ENCODE measurements around the gene ERFE. TPM values are rescaled to one million over a fixed set of nuclear protein-coding genes. Genes with fewer than 3 reads are reported as not detected.

The ERFE gene
- total RNA-seq, 2 donors from 2014 or later, result 1.3 to 1.5 TPM

GRCh38 chr2:238134393-238134785 lies 24.4 kb upstream of the ERFE start:
- no peak overlapping the region for H3K4me3 ChIP-seq
- H3K36me3 ChIP-seq, result no peaks in the 10 kb centered on the region
- no peaks in the 10 kb centered on the region for H3K9me3 ChIP-seq
- peaks cover 10 to 19% of the 10 kb centered on the region in 2 donors for H3K4me1 ChIP-seq (ENCODE audit: control insufficient read depth in 1 of 2, low read depth in 2 of 2)
- no peak for DNase-seq (ENCODE audit: low spot score)
- no peak for ATAC-seq (ENCODE audit: insufficient number of reproducible peaks, low FRiP score, low read depth)
- no peak for TF ChIP-seq CTCF (IDR thresholded peaks at IDR 0.05)
- no peaks in the 10 kb centered on the region for H3K27me3 ChIP-seq (replicated peaks; ENCODE audit: insufficient read depth)
- H3K27ac ChIP-seq, result no peak overlapping the region

GRCh38 chr2:238135601-238136150 lies 23.1 kb upstream of the ERFE start:
- Histone ChIP-seq H3K9me3 (no peaks in the 10 kb centered on the region), H3K4me3 (no peak overlapping the region), H3K27me3 (replicated peaks; ENCODE audit: insufficient read depth) (no peaks in the 10 kb centered on the region), H3K27ac (no peak overlapping the region), H3K4me1 (ENCODE audit: control insufficient read depth in 1 of 2, low read depth in 2 of 2) (peaks cover 10 to 30% of the 10 kb centered on the region in 2 donors), H3K36me3 (no peaks in the 10 kb centered on the region)
- no peak for TF ChIP-seq CTCF (IDR thresholded peaks at IDR 0.05)
- no peak for DNase-seq (ENCODE audit: low spot score)
- ATAC-seq (ENCODE audit: insufficient number of reproducible peaks, low FRiP score, low read depth), result no peak

DNA sequence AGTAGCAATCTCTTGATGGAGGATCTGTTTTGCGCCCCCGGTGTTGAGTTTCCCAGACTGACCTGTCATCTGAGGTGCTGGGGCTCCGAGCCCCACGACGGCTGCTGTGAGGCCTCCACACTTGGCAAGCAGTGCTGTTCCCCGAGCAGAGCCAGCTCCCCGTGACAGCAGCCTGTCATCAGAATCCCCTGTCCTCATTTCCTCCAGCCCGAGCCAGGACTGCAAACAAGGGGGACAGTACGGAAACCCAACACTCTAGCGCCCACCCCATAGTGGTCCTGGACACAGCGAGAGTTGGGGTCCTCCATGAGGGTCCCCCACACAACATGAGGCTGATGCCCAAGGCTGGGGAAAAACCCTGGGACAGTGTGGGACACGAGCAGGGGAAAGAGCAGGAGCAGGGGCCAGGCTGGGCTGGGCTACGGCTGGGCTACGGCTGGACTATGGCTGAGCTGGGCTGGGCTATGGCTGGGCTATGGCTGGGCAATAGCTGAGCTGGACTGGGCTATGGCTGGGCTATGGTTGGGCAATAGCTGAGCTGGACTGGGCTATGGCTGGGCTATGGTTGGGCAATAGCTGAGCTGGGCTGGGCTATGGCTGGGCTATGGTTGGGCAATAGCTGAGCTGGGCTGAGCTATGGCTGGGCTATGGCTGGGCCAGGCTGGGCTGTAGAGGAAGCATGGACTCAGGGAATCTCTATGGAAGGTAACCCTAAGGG lies 21.8 kb upstream of the ERFE start:
- Histone ChIP-seq H3K4me1 (ENCODE audit: control insufficient read depth in 1 of 2, low read depth in 2 of 2) (peaks cover 14 to 43% of the 10 kb centered on the region in 2 donors), H3K4me3 (no peak overlapping the region), H3K27ac (no peak overlapping the region), H3K9me3 (no peaks in the 10 kb centered on the region), H3K27me3 (replicated peaks; ENCODE audit: insufficient read depth) (no peaks in the 10 kb centered on the region), H3K36me3 (no peaks in the 10 kb centered on the region)
- no peak for ATAC-seq (ENCODE audit: insufficient number of reproducible peaks, low FRiP score, low read depth)
- no peak for TF ChIP-seq CTCF (IDR thresholded peaks at IDR 0.05)
- no peak for DNase-seq (ENCODE audit: low spot score)

- TF ChIP-seq CTCF (IDR thresholded peaks at IDR 0.05), result no peak
- Histone ChIP-seq H3K4me1 (ENCODE audit: control insufficient read depth in 1 of 2, low read depth in 2 of 2) (peaks cover 21 to 52% of the 10 kb centered on the region in 2 donors), H3K27ac (peak overlapping the region; percentile 42 to 71), H3K27me3 (replicated peaks; ENCODE audit: insufficient read depth) (no peaks in the 10 kb centered on the region), H3K36me3 (no peaks in the 10 kb centered on the region), H3K9me3 (no peaks in the 10 kb centered on the region), H3K4me3 (peak overlapping the region; percentile 78)
- DNase-seq (ENCODE audit: low spot score) (no peak), ATAC-seq (ENCODE audit: insufficient number of reproducible peaks, low FRiP score, low read depth) (no peak)
Observed at GRCh38 chr2:238137885-238138284, 20.9 kb upstream of the ERFE start.

DNA sequence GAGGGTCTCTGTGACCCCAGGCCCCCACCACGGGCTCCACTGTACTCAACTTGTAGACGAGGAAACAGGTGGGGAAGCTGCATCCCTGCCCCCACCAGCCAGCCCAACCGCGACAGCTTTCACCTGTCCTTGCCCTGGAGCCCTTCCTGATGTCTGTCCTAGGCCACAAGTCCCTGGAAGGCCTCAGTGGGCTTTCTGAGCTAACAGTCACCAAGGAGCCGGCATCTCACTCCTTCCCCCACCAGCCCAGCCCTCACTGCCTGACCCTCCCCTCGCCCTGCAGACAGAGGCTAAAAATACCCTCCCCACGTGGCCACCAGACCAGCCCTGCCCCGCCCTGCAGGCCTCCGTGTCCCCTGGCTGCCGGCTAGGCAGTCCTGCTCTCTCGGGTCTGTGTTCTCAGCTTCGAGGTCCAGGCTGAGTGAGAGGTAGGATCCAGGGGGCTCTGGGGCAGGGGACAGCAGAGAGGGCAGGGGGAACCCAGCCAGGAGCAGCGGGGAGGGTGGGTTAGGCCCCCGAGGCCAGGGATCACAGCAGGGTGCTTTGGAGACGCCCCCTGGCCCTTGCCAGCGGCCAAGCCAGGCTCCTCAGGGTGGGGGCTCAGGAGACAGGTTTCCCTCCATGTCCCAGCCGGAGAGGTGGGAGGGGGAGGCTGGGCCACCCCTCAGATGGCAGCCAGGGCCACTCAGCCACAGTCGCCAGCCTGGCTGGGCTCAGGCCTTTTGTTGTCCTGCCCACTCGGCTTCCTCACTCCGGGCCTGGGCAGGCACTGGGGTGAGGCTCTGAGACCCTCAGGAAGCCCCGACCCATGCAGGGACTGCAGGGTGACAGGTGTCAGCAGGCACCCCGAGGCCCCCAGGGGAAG lies 20.2 kb upstream of the ERFE start, which contains the start of gene KLHL30:
TSS of gene KLHL30 (plus strand) at position 338 of the 865 bp plus-strand sequence. CDS start 2,087 bp downstream, outside the sequence.
- ATAC-seq (ENCODE audit: insufficient number of reproducible peaks, low FRiP score, low read depth) (no peak), DNase-seq (ENCODE audit: low spot score) (peak; percentile 60)
- Histone ChIP-seq H3K9me3 (no peaks in the 10 kb centered on the region), H3K4me3 (peak within 1 kb of the TSS; percentile 78), H3K4me1 (ENCODE audit: control insufficient read depth in 1 of 2, low read depth in 2 of 2) (peaks cover 27 to 59% of the 10 kb centered on the region in 2 donors), H3K36me3 (no peaks in the 10 kb centered on the region), H3K27ac (peak within 1 kb of the TSS; percentile 42 to 71), H3K27me3 (replicated peaks; ENCODE audit: insufficient read depth) (no peaks in the 10 kb centered on the region)
- no peak for TF ChIP-seq CTCF (IDR thresholded peaks at IDR 0.05)
